HG02798 (cell line): ENCODE results near the gene SPINT1.

Experiments
- ATAC-seq: cut with Tn5 transposase; IDR thresholded peaks from one replicate; pipeline ENCODE4 v1.9.1; 2021; ENCODE audit warnings: mild to moderate bottlenecking; ENCODE audit not compliant: unreplicated experiment, poor library complexity

Gene SPINT1

GRCh38 chr15:40891138-40891537 is 47.3 kb downstream of the SPINT1 start:
- ATAC-seq = no peak

GRCh38 chr15:40891810-40892446 is 48.1 kb downstream of the SPINT1 start:
- no peak for ATAC-seq

- ATAC-seq = no peak
These were observed 48.7 kb downstream of the SPINT1 start for GRCh38 chr15:40892447-40893012.

- ATAC-seq = no peak
These were observed 49.3 kb downstream of the SPINT1 start for GRCh38 chr15:40893019-40893670.

- ATAC-seq = peak; percentile 93
These were observed 50.2 kb downstream of the SPINT1 start, which contains the start of gene VPS18 for GRCh38 chr15:40893733-40894680. Gene VPS18, plus strand, starts transcription at chr15:40894450. Its CDS starts 319 bp downstream, at chr15:40894769.

- peak; percentile 21 for ATAC-seq
These were observed 51.0 kb downstream of the SPINT1 start for GRCh38 chr15:40894681-40895448.

- ATAC-seq = no peak
These were observed 55.8 kb downstream of the SPINT1 start for GRCh38 chr15:40899536-40900207.

- no peak for ATAC-seq
These were observed 56.6 kb downstream of the SPINT1 start for GRCh38 chr15:40900256-40901052.

GRCh38 chr15:40901053-40901443 is 57.2 kb downstream of the SPINT1 start:
- ATAC-seq = no peak

GRCh38 chr15:40902605-40903561 is 59.0 kb downstream of the SPINT1 start:
- ATAC-seq = no peak

- no peak for ATAC-seq
These were observed 60.8 kb downstream of the SPINT1 start for GRCh38 chr15:40904552-40905201.

- peak; percentile 78 for ATAC-seq
These were observed 62.5 kb downstream of the SPINT1 start for GRCh38 chr15:40906091-40906990.

- no peak for ATAC-seq
These were observed 63.3 kb downstream of the SPINT1 start for GRCh38 chr15:40906991-40907802.
